ENCODE measurements around the gene KDM2B.

Gene KDM2B

GRCh38 chr12:121560392-121561008, 20.3 kb downstream of the KDM2B start:
- no peak for FAIRE-seq

- FAIRE-seq = no peak
Measured at GRCh38 chr12:121558956-121559355, 21.9 kb downstream of the KDM2B start.

DNA sequence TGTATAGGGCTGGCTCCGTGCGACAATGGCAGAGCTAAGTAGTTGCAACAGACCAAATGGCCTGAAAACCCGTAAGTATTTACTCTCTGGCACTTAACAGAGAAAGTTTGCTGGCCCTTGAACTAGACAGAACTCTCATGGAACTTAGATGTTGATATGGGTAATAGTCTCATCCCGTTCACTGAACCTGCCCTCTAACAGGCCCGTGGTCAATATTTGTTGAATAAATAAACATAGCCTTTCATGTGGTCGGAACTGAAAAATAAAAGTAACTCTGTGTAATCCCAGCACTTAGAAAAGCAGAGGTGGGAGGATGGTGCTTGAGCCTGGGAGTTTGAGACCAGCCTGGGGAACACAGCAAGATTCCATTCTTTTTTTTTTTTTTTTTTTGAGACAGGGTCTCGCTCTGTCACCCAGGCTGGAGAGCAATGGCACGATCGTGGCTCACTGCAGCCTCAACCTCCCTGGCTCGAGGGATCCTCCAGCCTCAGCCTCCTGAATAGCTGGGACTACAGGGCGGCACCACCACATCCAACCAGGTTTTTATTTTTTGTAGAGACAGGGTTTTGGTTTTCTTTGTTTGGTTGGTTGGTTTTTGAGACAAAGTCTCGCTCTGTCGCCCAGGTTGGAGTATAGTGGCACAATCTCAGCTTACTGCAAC, 29.7 kb downstream of the KDM2B start:
- FAIRE-seq = no peak

- no peak for FAIRE-seq
Measured at GRCh38 chr12:121549075-121549474, 31.7 kb downstream of the KDM2B start.

- FAIRE-seq = no peak
Measured at GRCh38 chr12:121545480-121545879, 35.3 kb downstream of the KDM2B start.

- FAIRE-seq = no peak
Measured at GRCh38 chr12:121543786-121544185, 37.0 kb downstream of the KDM2B start.

DNA sequence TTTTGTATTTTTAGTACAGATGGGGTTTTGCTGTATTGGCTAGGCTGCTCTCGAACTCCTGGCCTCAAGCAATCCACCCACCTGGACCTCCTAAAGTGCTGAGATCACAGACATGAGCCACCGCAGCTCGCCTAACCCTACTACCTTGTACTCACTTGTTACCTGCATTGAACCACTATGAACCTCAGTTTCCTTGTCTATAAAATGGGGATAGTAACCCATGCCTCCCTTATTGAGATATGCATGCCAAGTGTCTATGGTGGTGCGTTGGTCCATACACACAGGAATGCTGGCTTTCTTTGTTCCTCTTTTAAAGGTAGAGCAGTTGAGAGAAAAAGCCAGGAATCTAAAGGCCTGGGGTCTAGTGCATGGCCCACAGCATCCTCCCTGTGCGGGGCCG, 40.9 kb downstream of the KDM2B start:
- no peak for FAIRE-seq

DNA sequence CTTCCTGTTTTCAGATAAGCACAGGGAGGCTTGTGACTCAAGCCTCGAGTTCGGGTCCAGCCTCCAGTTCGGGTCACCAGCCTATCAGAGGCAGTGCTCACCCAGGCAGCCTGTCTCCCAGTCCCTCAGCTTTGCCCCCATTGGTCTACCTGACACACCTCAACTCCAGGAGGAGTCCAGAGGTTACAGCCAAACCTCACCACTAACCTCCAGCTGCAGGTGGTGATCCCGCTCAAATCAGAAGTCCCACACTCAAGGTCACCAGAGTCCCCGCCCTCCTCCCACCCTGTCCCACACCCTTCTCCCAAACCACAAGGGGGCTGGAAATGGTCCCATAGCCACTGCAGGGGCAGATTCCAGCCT, 42.1 kb downstream of the KDM2B start:
- no peak for FAIRE-seq

- FAIRE-seq = no peak
Measured at GRCh38 chr12:121537814-121538698, 42.8 kb downstream of the KDM2B start.

DNA sequence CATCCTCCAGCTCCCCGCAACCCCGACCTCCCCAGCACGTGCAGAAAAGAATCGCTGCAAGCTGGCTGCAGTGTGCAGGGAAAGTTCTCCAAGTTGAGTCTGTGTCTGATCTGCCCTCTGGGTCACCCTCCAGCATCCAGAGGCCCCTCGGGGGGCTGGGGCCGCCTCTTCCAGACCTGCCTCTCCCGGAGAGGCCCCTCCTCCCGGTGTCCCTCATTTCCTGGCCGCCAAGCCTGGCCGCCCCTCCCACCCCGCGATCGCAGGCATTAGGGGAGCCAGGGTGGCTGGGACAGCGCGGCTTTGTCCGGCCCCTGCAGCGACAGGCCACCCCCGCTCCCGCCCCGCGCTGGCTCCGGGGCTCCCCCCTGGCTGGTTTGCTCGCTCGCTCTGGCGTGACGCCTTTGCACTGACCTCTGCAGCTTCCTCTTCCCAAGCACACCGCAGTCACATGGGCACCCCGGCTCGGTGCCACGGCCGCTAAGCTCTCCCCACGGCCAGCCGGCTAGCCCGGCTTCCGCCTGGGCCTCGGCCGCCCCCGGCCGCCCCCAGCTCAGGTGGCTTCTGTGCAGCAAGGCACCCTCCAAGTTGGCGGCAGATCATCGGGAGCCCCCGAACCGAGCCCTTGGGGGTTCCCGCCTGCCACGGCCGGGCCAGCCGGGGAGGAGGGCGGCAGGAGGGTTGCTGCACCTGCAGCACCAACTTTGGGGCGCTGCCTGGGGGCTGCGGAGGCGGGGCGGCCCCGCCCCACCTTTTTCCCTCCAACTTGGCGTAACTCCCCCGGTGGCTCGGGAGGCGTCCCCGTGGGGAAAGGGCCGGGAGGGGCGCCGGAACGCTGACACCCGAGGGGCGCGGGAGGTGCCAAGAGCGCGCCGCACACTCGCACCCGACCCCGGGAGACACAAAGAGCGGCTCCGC, 43.7 kb downstream of the KDM2B start:
- FAIRE-seq = no peak

DNA sequence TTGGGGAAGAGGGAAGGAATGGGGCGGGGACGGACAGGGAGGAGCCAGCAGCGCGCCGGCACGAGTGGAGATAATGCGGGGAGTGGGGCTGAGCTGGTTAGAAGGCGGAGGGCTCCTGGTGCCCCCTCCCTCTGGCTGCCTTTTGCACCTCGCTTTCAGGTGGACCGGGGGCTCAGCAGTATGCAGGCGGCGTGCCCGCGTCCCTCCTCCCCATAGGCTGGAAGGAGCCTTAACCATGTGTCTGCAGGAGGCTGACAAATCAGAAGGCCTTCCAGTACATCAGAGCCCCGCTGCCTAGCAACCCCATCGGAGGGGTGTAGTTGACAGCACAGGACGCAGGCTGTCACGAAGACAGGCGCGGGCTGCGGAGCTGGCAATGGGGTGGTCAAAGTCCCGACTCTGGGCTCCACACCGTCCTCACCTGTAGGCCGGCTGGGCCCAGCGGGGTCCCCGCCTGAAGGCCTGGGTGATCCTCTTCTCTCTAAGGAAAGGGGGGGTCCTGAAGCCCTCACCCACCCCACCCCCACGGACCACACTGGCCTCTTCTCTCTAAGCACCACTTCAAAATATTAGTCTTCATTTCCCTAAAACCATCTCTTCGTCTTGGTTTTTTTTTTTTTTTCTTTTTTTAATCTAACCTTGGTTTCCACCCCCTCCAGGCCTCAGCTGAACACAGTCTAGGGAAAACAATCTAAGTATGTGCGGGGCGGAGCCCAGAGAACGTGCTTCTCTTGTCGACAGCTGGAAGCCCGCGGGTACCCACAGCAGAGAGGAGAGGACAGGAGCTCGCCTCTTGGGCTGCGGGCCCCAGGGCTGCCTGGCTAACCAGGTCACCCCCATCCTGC, 44.5 kb downstream of the KDM2B start:
- no peak for FAIRE-seq

DNA sequence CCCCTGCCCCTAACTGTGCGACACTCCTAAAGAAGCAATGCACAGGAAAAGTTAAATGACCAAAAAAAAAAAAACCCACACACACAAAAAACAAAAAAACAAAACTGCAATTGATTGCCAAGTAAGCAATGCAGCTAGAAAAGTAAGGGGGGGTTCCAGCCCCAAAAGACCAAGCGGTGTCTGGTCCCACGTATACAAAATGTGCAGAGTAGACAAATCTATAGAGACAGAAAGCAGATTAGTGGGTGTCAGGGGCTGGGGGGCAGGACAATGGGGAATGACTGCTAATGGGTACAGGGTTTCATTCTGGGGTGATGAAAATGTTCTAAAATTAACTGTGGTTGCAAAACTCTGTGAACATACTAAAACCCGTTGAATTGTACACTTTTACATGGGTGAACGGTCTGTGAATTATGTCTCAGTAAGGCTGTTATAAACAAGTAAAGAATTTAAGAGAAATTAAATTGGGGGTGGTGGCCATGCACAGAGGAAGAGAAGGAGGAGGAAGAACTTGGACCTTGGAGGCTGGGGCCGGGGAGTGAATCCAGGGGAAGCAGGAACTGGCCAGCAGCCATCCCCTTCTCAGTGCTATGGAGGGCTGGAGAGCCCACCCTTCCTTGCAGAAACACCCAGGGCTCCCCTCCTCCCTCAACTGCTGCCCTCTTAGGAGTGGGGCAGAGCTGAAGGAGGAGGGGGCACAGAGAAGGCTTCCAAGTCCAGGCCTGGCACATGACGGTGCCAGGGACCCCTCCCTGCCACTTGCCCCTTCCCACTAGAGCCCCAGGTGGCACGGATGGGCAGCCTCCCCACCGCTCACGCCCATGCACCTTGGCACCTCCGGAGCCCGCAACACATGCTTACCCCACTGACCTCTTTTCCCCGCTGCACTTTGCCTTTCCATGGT, 45.4 kb downstream of the KDM2B start:
- no peak for FAIRE-seq

GRCh38 chr12:121534495-121535148, 46.2 kb downstream of the KDM2B start:
- FAIRE-seq = no peak

GRCh38 chr12:121533394-121534090, 47.3 kb downstream of the KDM2B start:
- FAIRE-seq = no peak

DNA sequence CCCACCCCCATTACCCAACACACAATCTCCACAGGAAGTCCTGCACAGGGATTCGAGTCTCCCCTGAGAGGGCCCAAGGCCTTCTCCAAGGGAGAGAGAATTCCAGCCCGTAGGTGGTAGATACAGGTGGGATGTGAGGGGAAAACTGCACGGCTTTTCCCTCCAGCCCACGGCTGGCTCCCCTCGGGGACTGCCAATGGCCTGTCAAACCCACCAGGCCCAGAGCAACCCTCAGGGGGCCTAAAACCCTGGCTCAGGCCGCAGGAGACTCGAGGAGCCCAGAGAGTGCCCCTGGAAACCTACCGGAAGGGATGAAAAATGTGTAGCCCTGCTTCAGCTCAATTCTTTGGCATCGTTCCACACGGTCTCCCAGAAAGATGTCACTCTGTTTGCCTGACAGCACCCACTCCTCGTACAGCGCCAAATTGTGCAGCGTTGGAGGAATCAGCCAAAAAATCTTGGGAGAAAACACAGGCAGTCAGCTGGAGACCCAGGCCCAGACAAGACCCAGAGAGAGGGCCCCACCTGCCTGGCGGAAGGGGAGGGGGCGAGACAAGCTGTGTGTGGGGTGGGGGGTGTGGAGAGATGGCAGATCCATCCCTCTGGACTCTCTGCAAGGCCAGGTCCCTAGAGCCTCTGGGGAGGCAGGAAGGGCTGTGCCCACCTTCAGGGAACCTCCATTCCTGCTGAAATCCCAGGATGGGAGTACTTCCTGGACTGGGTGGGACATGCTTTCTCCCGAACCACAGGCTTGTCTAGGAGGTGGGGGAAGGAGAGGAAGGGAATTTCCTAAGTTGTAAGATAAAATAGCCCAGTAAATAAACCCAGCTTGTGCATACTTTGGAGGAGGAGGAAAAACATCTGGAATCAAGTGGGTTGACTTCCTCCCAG, 48.1 kb downstream of the KDM2B start:
- no peak for FAIRE-seq

GRCh38 chr12:121531356-121531750, 49.5 kb downstream of the KDM2B start:
- FAIRE-seq = no peak

GRCh38 chr12:121530600-121531355, 50.0 kb downstream of the KDM2B start:
- FAIRE-seq = no peak

- no peak for FAIRE-seq
Measured at GRCh38 chr12:121529184-121529583, 51.6 kb downstream of the KDM2B start.

Data from TTC549 (cell line).